Tibial nerve (tissue), 3 donors: ENCODE data around the gene RRAS2.

Source experiments
- POLR2A ChIP-seq, 2 donors: fragments of 450-650 bp; IDR thresholded peaks; one replicate each; pipeline ENCODE4 v1.6.1; 2017; ENCODE audit warnings: antibody characterized with exemption in 2 of 2, mild to moderate bottlenecking in 2 of 2, moderate library complexity in 2 of 2
- TF ChIP-seq, protein P1 (sequence below), 5 experiments: fragments of 200-600 bp in 3 of 5; fragments of 450-650 bp in 2 of 5; sonication (generic) in 3 of 5; IDR thresholded peaks; one replicate each; pipeline ENCODE4 v1.5.1; 2016 to 2019; ENCODE audit warnings: antibody characterized with exemption in 5 of 5, mild to moderate bottlenecking in 3 of 5, moderate library complexity in 2 of 5

- TF ChIP-seq, protein P1, sequence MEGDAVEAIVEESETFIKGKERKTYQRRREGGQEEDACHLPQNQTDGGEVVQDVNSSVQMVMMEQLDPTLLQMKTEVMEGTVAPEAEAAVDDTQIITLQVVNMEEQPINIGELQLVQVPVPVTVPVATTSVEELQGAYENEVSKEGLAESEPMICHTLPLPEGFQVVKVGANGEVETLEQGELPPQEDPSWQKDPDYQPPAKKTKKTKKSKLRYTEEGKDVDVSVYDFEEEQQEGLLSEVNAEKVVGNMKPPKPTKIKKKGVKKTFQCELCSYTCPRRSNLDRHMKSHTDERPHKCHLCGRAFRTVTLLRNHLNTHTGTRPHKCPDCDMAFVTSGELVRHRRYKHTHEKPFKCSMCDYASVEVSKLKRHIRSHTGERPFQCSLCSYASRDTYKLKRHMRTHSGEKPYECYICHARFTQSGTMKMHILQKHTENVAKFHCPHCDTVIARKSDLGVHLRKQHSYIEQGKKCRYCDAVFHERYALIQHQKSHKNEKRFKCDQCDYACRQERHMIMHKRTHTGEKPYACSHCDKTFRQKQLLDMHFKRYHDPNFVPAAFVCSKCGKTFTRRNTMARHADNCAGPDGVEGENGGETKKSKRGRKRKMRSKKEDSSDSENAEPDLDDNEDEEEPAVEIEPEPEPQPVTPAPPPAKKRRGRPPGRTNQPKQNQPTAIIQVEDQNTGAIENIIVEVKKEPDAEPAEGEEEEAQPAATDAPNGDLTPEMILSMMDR (IDR thresholded peaks at IDR 0.05): peak in 1 of 5 experiments; percentile 48
- TF ChIP-seq POLR2A (IDR thresholded peaks at IDR 0.05): peak; percentile 51 to 81
Measured at GRCh38 chr11:14358729-14359439, at the start of gene RRAS2.
